Measurements from ENCODE around the gene ZNF566.

GRCh38 chr19:36456831-36457230 lies 32.5 kb downstream of the ZNF566 start:
- no peak for TF ChIP-seq CTCF (IDR thresholded peaks at IDR 0.05; ENCODE audit: low read depth, low read length, poor library complexity, severe bottlenecking)
- no peak for TF ChIP-seq EZH2phosphoT487 (IDR thresholded peaks at IDR 0.05; ENCODE audit: borderline replicate concordance, low read length)
